GM10248 (cell line): Measurements from ENCODE around the gene NEURL1.
A peak's percentile ranks its signal among the peaks of the same experiment; 100 is the strongest.

Experiments
- CTCF ChIA-PET: fragments of 300-600 bp; sonication (Branson Sonifier 250); formaldehyde crosslinking; extraction: SDS; loops from one replicate; lab custom pipeline; 2021; ENCODE audit warnings: antibody characterized with exemption; lab: Yijun Ruan, JAX
- POLR2A ChIA-PET: fragments of 350-650 bp; sonication (Branson Sonifier 250); formaldehyde crosslinking; extraction: SDS; loops from one replicate; lab custom pipeline; 2020; ENCODE audit warnings: antibody characterized with exemption; lab: Yijun Ruan, JAX
- DNase-seq: peaks from one replicate; pipeline ENCODE4 v3.0.0; 2012; ENCODE audit errors: extremely low spot score
- TF ChIP-seq, protein P1 (sequence below): IDR thresholded peaks from 2 replicates; pipeline ENCODE4 v1.5.1; 2012; ENCODE audit warnings: mild to moderate bottlenecking, low read depth; ENCODE audit errors: extremely low read depth, missing control alignments, control extremely low read depth

Gene NEURL1

DNA sequence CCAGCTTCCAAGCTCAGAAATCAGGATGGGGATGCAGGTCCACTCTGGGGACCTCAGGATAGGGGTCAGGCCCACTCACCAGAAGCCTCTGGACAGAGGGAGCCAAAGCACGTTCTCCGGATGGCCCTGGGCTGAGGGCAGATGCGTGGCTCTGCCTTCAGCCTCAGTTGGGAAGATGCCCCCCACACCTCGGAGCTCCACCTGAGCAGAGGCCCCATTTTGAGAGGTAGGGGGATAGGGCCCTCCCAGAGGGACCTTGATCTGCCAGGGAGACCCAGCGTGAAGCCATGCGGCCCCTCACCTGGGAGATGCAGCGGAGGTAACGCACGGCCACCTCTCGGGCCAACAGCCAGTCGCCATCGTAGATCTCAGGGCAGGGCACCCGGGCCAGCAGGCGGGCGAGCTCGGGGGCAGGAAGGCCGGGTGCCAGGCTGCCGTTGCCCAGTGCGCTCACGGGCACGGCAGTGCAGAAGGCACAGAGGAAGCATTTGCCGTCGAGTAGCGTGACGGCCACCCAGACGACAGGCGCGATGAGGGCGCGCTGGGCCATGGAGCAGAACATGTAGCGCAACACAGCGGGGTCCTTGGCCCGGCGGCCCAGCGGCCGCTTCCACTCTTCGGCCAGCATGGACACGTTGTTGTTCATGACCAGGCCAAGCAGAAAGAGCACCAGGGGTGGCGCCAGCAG, 35.5 kb upstream of the NEURL1 start:
- no peak for DNase-seq
- TF ChIP-seq, protein P1, sequence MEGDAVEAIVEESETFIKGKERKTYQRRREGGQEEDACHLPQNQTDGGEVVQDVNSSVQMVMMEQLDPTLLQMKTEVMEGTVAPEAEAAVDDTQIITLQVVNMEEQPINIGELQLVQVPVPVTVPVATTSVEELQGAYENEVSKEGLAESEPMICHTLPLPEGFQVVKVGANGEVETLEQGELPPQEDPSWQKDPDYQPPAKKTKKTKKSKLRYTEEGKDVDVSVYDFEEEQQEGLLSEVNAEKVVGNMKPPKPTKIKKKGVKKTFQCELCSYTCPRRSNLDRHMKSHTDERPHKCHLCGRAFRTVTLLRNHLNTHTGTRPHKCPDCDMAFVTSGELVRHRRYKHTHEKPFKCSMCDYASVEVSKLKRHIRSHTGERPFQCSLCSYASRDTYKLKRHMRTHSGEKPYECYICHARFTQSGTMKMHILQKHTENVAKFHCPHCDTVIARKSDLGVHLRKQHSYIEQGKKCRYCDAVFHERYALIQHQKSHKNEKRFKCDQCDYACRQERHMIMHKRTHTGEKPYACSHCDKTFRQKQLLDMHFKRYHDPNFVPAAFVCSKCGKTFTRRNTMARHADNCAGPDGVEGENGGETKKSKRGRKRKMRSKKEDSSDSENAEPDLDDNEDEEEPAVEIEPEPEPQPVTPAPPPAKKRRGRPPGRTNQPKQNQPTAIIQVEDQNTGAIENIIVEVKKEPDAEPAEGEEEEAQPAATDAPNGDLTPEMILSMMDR = no peak
- ChIA-PET POLR2A (no interaction called here), CTCF (interaction anchor here (0.9 kb wide), 2 partner anchors 23 to 27 kb away, joined by 3 to 4 read pairs; no protein-coding TSS in a partner anchor)

DNA sequence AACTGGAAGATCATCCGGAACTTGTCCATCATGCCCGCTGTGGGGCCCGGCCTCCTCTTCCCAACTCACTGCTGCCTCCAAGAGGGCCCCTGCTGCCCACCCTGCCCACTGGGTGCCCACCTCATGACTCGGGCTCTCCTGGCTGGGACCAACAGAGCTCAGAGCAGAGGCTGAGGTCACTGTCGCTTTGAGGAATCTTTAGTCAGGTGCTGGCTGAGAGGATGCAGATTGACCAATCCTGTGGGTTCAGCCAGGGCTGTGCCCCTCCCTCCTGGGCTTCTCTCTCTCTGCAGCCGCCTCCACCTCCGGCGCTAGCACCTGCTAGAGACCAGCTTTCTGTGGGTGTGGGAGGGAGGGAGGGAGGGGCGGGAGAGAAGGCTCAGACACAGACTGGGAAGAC, 34.8 kb upstream of the NEURL1 start, which contains the start of gene CALHM1:
TSS of gene CALHM1 (minus strand) at position 181 of the 400 bp plus-strand sequence. CDS start at position 32, 149 bp downstream.
- ChIA-PET POLR2A (interaction anchor here (0.5 kb wide), 1 partner anchor 12 kb away, joined by 3 read pairs; no protein-coding TSS in a partner anchor), CTCF (interaction anchor here (1.4 kb wide), 1 partner anchor 22 kb away, joined by 3 read pairs; no protein-coding TSS in a partner anchor)
- TF ChIP-seq, protein P1 = no peak
- peak; percentile 86 for DNase-seq

DNA sequence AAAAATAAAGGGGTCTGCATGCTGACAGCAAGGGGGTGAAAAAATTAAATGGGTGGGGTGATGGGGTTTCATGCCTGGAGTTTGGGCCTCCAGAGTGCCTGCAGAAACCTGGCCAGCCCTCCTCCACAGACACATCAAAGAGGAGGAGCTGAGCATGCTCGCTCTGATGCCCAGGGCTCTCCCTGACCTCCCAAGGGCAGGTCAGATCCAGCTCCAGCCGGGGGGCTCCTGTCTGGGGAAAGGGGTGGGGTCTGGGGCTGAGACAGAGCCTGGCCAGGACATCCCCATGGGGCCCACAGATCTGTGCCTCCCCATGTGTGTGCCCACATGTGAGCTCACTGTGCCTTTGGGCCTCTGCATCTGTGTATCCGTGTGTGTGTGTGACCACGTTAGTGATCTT, 33.9 kb upstream of the NEURL1 start:
- no peak for DNase-seq

DNA sequence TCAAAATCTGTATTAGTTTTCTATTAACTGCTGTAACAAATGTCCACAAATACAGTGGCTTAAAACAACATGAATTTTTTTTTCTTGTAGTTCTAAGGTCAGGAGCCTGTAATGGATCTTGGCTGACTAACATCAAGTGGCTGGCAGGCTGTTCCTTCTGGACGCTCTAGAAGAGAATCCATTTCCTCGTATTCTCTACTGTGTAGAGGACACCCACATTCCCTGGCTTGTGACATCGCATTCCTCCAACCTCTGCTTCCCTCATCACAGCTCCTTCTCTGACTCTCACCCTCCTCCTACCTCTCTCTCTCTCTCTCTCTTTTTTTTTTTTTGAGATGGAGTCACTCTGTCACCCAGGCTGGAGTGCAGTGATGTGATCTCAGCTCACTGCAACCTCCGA, 30.0 kb upstream of the NEURL1 start:
- ChIA-PET POLR2A (interaction anchor here (0.7 kb wide), 1 partner anchor 92 kb away, joined by 4 read pairs; no protein-coding TSS in a partner anchor), CTCF (interaction anchor here (1.0 to 1.1 kb wide), 3 partner anchors 12 to 21 kb away, joined by 3 to 4 read pairs (median 4); no protein-coding TSS in a partner anchor)
- DNase-seq = no peak
- TF ChIP-seq, protein P1 = no peak

More for the DNA sequence above, 33.9 kb upstream of the NEURL1 start:
- CTCF ChIA-PET = interaction anchor here (1.4 kb wide), 1 partner anchor 22 kb away, joined by 3 read pairs; no protein-coding TSS in a partner anchor
- TF ChIP-seq, protein P1 = no peak
- POLR2A ChIA-PET = no interaction called here

DNA sequence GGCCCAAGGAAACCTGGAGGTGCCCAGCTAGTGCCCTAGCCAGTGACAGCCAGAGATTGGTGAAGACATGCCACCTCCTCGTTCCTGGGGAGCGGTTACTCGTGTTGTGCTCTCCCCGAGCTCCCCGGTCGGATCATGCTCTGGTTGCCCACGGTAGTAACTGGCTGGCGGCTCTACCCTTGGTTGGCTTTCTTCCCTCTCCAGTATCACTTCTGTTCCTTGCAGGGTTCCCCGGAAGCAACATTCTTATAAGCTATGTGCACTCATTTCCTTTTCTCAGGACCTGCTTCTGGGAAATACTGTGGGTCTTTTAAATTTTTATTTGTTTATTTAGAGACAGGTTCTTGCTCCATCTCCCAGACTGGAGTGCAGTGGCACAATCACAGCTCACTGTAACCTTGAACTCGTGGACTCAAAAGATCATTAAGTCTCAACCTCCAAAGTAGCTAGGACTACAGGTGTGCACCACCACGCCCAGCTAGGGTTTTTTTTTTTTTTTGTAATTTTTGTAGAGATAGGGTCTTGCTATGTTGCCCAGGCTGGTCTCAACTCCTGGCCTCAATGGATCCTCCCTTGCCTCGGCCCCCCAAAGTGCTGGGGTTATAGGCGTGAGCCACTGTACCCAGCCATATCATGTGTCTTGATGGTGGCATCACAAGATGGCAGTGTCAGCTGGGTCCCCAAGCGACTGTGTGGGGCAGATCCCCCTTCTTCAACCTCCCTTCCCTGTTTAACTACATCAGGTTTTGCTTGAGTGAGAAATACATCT, 27.9 kb upstream of the NEURL1 start:
- POLR2A ChIA-PET = no interaction called here
- TF ChIP-seq, protein P1 = no peak
- CTCF ChIA-PET = interaction anchor here (0.9 to 2.9 kb wide), 8 partner anchors 9 to 132 kb away, joined by 3 to 15 read pairs (median 6); partner anchors contain the start of gene CALHM2
- no peak for DNase-seq

DNA sequence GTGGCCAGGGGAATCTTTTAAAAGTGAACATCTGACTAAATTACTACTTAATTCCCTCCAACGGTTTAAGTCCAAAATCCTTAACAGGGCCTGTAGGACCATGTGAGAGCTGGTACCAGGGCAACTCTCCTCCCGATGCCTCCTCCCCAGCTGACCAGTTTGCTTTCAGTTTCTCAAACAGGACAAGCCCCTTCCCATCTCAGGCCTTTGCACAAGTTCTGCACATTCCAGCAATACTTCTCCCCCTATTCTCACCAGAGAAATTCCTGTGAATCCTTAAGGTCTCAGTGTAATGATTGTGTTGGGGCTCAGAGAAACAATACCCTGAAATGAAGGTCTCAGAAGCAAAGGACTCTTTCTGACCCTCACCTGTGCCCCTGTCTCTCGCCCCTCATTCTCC, 26.8 kb upstream of the NEURL1 start:
- CTCF ChIA-PET = interaction anchor here (1.1 to 2.9 kb wide), 9 partner anchors 9 to 139 kb away, joined by 3 to 15 read pairs (median 4); partner anchors contain the start of gene CALHM2
- no peak for DNase-seq
- POLR2A ChIA-PET = interaction anchor here (0.7 kb wide), 1 partner anchor 23 kb away, joined by 4 read pairs; no protein-coding TSS in a partner anchor
- TF ChIP-seq, protein P1 = no peak
